SHP77 (cell line): ENCODE measurements around the gene ST14.

Experiments used
- DNase-seq, 2 experiments: peaks; one replicate each; lab custom pipeline; 2025; lab: John Stamatoyannopoulos, UW

ST14 gene

GRCh38 chr11:130136107-130136506 lies 23.5 kb upstream of the ST14 start:
- DNase-seq: no peak

GRCh38 chr11:130137999-130138398 lies 21.6 kb upstream of the ST14 start:
- no peak for DNase-seq

GRCh38 chr11:130139401-130139800 lies 20.2 kb upstream of the ST14 start:
- DNase-seq: no peak

- no peak for DNase-seq
These were observed 17.8 kb upstream of the ST14 start for GRCh38 chr11:130141561-130142341.

GRCh38 chr11:130144141-130144540 lies 15.4 kb upstream of the ST14 start:
- DNase-seq: no peak

GRCh38 chr11:130144861-130145281 lies 14.7 kb upstream of the ST14 start:
- no peak for DNase-seq

GRCh38 chr11:130145311-130145812 lies 14.2 kb upstream of the ST14 start:
- DNase-seq: no peak

GRCh38 chr11:130145975-130146776 lies 13.4 kb upstream of the ST14 start:
- no peak for DNase-seq

GRCh38 chr11:130146796-130147195 lies 12.8 kb upstream of the ST14 start:
- DNase-seq: no peak

GRCh38 chr11:130148796-130149326 lies 10.7 kb upstream of the ST14 start:
- DNase-seq: no peak

GRCh38 chr11:130150790-130151189 lies 8.8 kb upstream of the ST14 start:
- DNase-seq: no peak

GRCh38 chr11:130151196-130151595 lies 8.4 kb upstream of the ST14 start:
- no peak for DNase-seq

- no peak for DNase-seq
These were observed 3.2 kb upstream of the ST14 start for GRCh38 chr11:130156108-130157022.

- no peak for DNase-seq
These were observed 2.5 kb upstream of the ST14 start for GRCh38 chr11:130157101-130157500.

GRCh38 chr11:130157840-130158239 lies 1.7 kb upstream of the ST14 start:
- no peak for DNase-seq

- no peak for DNase-seq
These were observed 443 bp upstream of the ST14 start for GRCh38 chr11:130159139-130159538.

GRCh38 chr11:130160498-130161155 lies 1.0 kb downstream of the ST14 start:
- DNase-seq: no peak

- no peak for DNase-seq
These were observed 2.0 kb downstream of the ST14 start for GRCh38 chr11:130161441-130162145.

- no peak for DNase-seq
These were observed 3.2 kb downstream of the ST14 start for GRCh38 chr11:130162733-130163132.
